ENCODE data around the gene FSIP1.

FSIP1 gene

GRCh38 chr15:39643727-39644126 lies 138.9 kb downstream of the FSIP1 start:
- no peak for TF ChIP-seq CTCF (IDR thresholded peaks at IDR 0.05; ENCODE audit: low read depth, low read length)
- DNase-seq (ENCODE audit: extremely low read depth, low read depth) = no peak

GRCh38 chr15:39642011-39642640 lies 140.5 kb downstream of the FSIP1 start:
- no peak for TF ChIP-seq CTCF (IDR thresholded peaks at IDR 0.05; ENCODE audit: low read depth, low read length)
- no peak for DNase-seq (ENCODE audit: extremely low read depth, low read depth)

GRCh38 chr15:39641191-39641889 lies 141.3 kb downstream of the FSIP1 start:
- no peak for TF ChIP-seq CTCF (IDR thresholded peaks at IDR 0.05; ENCODE audit: low read depth, low read length)

GRCh38 chr15:39640665-39641064 lies 142.0 kb downstream of the FSIP1 start:
- no peak for TF ChIP-seq CTCF (IDR thresholded peaks at IDR 0.05; ENCODE audit: low read depth, low read length)
- no peak for DNase-seq (ENCODE audit: extremely low read depth, low read depth)

More at GRCh38 chr15:39641191-39641889, 141.3 kb downstream of the FSIP1 start:
- no peak for DNase-seq (ENCODE audit: extremely low read depth, low read depth)

- no peak for TF ChIP-seq CTCF (IDR thresholded peaks at IDR 0.05; ENCODE audit: low read depth, low read length)
- no peak for DNase-seq (ENCODE audit: extremely low read depth, low read depth)
Observed at GRCh38 chr15:39639037-39639436, 143.6 kb downstream of the FSIP1 start.

GRCh38 chr15:39638041-39638440 lies 144.6 kb downstream of the FSIP1 start:
- TF ChIP-seq CTCF (IDR thresholded peaks at IDR 0.05; ENCODE audit: low read depth, low read length) = no peak
- peak; percentile 60 for DNase-seq (ENCODE audit: extremely low read depth, low read depth)

GRCh38 chr15:39631357-39631756 lies 151.3 kb downstream of the FSIP1 start:
- no peak for DNase-seq (ENCODE audit: extremely low read depth, low read depth)
- no peak for TF ChIP-seq CTCF (IDR thresholded peaks at IDR 0.05; ENCODE audit: low read depth, low read length)
